HG03439 (cell line): Measurements from ENCODE around the gene FCSK.
A peak's percentile ranks its signal among the peaks of the same experiment; 100 is the strongest.

Source experiments
- ATAC-seq: cut with Tn5 transposase; IDR thresholded peaks from one replicate; pipeline ENCODE4 v1.9.1; 2021; ENCODE audit warnings: mild to moderate bottlenecking, moderate library complexity; ENCODE audit not compliant: unreplicated experiment

The FCSK gene

DNA sequence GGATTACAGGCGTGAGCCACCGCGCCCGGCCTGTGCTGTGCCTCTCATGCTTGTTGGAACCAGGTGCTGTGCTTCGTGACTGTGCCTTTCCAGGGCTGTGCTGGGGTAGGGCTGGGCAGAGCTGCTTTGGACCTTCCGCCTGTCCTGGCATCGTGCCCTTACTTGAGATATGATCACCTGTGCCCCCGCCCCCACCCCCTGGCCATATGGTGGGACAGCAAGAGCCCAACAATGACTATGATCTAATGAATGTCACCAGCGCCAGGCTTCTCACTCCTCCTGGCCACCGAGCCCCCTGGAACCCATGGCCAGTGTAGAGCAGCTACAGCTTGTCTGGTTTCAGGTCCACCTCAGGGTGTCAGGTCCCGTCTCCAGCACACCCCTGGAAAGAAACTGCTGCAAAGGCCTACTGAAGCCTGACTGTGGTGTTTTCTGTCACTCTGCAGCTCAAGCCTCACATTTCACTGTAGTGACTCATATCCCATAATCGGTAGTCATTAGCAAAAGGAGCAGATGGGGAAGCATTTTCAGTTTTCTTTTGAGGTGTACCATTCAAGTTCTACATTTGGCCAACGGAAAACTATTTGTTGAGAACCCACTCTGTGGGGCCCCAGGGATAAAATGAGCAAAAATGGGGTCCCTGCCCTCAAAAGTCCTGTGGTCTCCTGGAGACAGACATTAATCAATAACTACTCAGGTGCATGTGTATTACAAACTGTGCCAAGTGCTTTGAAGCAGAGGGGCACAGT is 22.1 kb downstream of the FCSK start:
- peak; percentile 72 for ATAC-seq

DNA sequence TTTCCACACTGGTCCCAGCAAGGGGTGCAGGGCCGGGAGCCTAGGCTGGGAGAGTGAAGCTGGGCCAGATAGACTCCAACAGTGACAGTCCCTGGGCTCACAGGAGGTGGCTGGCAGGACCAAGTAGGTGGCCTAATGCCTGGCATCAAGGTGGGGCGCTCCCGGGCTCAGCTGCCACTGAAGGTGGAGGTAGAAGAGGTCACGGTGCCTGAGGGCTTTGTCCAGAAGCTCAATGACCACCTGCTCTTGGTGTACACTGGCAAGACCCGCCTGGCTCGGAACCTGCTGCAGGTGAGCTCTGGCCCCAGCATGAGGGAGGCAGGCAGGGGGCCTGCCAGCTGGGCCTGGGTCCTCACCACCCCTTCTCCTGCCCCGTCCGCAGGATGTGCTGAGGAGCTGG is 23.8 kb downstream of the FCSK start:
- ATAC-seq: no peak

- no peak for ATAC-seq
These were observed 24.5 kb downstream of the FCSK start for GRCh38 chr16:70478912-70479341.

DNA sequence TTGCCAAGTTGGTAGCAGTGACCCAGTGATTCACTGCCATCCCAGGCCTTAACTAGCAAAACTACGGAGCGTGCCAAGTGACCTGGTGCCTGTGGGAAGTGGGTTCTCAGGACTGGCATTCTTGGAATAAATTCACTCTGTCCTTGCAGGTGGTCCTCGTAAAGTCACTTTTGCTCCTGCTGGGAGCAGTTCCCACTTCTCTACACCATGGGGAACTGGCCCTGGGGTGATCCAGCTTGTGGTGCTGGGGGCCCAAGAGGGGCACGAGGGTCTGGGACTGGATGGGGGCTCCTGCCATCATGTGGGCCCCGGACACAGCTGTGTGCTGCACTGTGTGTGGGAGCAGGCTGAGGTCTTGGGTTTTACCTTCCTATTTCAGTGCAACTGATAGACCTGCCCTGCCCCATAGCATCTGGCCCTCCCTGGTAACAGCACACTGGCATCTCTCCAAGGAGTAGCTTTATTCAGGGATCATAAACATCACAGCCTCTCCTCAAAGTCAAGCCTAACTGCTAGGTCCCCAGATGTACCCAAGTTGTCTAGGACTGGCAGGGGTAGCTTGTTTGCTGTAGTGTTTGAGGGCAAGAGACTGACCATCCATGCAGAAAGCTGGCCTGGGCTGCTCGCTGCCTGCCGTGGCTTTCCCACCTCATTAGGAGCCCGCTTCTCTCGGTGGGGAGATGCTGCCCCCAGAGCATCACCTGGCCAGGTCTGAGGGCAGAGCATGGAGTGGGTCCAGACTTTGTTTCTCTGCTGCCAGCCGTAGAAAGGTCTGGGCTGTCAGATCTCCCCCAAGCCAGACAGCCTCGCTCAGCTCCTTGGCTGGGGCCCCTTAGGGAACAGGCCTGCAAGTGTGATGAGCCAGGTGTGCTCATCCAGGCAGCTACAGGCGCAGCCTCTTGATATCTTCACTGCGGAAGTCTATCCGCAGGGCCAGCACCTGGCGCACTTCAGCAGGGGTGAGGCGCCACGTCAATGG is 26.0 kb downstream of the FCSK start:
- no peak for ATAC-seq

DNA sequence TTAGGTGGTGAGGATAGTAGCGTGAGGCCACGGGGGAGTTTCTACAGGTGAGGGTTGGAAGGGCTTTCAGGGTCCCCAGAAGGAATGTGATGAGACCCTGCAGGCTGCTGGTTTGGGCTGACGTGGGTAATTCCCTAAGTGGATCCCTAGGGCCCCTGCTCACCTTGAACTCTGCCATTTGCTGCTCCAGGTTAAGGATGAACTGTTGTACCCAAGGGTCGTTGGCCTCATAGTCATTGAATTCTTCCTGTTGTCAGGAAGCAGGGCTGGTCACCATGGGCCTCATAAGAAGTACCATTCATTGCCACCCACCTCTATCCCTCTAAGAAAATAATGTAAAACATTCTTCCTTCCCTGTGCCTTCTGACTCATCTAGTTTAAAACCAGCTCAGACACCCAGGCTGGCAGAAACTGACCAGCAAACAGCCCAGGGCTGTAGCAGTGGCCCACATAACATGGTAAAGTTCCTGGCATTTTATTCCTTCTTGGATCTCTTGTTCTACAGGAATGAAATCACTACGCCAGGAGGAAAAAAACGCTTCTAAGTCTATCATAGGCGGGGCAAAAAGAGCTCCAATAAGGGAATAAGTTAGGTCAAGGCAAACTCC is 27.6 kb downstream of the FCSK start:
- ATAC-seq: no peak

DNA sequence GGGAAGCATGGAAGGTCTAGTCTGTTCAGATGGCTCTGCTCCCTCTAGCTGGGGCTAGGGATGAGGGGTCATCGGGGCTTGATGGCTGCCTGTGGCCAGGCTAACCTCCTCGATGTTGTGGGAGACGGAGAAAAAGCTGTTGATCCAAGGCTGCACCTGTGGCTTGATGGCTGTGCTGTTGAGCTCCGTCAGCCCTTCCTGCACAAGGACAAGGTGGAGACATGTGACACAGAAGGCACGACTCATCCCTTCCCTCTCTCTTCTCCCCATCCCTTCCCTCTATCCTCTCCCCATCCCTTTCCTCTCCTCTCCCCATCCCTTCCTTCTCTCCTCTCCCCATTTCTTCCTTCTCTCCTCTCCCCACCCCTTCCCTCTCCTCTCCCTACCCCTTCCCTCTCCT is 28.2 kb downstream of the FCSK start:
- no peak for ATAC-seq

GRCh38 chr16:70483426-70483825 is 29.0 kb downstream of the FCSK start:
- peak; percentile 57 for ATAC-seq

DNA sequence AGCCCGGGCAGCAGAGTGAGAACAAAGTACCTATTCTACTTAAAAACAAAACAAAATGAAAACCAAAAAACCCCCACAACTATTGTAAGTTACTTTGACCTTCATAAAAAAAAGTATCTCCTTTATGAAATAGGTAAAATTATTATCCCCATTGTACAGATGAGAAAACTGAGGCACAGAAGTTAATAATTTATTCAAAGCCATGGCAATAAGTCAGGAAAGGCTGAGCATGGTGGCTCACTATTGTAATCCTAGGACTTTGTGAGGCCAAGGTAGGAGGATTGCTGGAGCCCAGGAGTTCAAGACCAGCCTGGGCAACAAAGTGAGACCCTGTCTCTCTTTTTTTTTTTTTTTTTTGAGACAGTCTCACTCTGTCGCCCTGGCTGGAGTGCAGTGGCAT is 30.5 kb downstream of the FCSK start:
- no peak for ATAC-seq

DNA sequence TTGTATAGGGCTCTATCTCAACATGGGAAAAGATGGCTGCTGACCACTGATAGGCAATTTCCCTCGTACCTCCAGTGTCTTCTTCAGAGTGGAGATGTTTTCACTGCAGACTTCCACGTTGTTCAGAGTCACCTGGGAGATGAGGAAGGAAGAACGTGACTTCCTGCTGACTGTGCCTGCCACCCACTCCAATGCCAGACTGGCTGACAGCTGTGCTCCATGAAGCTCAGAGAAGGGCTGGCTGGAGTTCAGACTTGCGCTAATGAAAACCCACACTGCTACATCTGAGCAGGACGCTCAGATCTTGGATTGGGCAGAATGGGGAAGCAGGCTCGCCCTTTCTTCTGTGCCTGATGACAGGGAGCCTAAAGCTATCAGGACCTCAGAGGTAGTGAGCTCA is 35.9 kb downstream of the FCSK start:
- no peak for ATAC-seq

DNA sequence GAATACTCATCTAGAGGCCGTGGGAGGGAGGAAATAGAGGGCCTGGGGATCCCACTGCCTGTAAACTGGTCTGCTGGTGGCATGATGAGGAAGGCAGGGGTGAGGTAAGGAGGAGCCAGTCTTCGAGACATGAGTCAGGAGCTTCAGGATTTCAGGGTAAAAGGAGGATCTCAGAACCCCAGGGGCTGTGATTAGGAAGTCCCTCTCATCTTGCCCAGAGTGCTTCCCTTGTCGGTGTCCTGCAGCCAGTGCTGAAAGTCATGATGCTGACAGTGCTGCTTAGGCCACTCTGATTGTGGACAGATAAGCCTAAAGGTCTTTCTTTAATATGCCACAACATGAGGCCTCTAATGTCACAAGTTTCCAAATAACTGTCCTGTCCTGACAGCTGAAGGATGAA is 39.4 kb downstream of the FCSK start:
- ATAC-seq: no peak

DNA sequence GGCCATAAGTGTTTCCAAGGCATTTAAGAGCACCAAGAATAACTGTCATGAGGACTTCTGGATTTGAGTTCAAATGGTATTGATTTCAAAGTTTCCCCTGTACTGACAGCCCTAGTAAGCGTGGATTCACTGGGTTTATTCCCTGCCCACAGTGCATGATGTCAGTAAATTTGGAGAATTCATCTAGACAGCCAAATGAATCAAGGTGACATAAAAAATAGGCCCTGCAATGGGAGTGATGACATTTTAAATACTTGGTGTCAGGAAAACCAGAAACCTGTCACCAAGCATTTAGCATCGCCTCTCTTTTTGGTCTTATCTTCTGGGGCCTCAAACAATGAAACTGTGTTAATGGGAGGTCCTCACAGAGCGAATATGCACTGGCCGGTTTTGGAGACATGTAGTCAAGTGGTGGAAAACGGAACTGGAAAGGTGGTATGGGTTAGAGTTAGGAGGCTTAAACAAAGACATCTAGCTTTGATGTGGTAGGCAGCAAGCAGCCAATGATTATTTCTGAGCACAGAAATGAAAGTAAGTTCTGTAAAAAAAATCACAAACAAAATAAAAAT is 39.9 kb downstream of the FCSK start:
- ATAC-seq: no peak

DNA sequence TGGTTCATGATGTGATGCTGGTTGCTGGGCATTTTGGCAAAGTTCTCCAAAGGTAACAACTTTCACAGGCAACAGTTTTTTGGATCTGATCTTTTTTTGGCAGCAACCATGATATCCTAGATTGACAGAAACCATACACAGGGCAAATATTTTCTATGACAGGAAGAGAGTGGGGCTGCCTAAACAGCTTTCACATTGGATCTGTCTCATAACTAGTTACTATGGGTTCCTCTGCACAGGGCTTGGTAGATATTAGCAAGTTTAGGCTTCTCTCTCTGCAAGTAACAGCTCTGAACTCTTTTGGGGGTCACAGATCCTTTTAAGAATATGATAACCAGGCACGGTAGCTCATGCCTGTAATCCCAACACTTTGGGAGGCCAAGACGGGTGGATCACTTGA is 40.4 kb downstream of the FCSK start:
- ATAC-seq: no peak

DNA sequence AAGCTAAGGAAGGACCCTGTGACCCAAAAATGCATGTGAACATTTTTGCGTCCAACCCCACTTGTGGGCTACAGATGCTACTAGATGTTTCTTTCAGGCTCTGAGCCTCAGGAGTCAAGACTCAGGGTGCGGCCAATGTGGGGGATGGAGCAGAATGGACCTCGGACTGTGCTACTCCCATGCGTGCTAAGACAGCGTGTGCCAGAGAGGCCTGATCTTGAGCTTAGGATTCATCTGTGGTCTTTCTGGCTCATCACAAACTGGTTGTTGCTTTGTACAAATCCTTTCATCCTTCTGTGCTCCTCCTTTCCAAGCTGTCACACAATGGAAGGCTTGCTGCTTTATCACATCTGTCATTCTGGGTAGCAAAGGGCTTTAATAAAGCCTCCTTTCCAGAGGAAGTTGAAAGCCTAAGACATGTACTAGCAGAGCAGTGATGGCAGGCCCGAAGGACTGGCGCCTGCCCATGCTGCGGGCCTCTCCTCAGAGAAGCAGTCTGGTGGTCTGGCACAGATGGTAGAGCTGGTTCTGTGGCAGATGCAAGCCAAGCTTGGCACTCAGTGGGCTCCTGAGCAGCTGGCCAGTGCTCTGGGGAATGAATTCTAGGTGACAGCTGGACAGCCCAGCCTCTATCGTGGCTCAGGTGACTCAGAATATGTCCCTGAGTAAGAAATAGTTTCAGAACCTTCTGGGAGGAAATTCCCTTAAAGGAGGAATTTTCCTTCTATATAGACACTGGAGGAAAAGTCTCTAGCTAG is 41.2 kb downstream of the FCSK start:
- ATAC-seq: no peak

- ATAC-seq: no peak
These were observed 42.1 kb downstream of the FCSK start for GRCh38 chr16:70496513-70496912.

GRCh38 chr16:70508752-70509151 is 54.4 kb downstream of the FCSK start:
- ATAC-seq: no peak

- no peak for ATAC-seq
These were observed 55.8 kb downstream of the FCSK start for GRCh38 chr16:70510216-70510615.

GRCh38 chr16:70511833-70512232 is 57.4 kb downstream of the FCSK start:
- no peak for ATAC-seq

- no peak for ATAC-seq
These were observed 58.1 kb downstream of the FCSK start for GRCh38 chr16:70512456-70512855.

DNA sequence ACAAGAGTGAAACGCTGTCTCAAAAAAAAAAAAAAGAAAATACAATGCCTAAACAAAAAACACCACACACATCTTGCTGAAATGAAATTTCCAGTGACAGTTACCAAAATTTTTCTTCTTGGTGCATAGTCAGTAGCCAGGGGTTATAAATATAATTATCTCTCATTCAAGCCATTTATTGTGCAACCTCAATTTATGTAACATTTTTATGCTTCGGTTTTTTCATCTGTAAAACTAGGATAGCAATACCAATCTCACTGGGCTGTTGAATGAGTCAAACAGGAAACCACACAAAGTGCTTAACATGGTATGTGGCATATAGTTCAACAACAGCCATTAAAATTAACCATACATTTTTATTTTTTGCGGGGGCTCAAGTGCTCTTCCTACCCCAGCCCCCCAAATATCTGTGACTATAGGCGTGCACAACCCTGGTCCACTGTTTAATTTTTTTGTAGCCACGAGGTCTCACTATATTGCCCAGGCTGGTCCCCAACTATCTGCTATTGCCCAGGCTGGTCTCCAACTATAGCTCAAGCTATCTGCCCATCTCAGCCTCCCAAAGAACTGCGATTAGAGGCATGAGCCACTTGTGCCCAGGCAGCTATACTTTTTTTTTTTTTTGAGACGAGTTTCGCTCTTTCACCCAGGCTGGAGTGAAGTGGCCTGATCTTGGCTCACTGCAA is 66.4 kb downstream of the FCSK start:
- no peak for ATAC-seq
